Suprapubic skin (tissue), 4 donors: ENCODE results near the gene LORICRIN. TPM values are rescaled to one million over a fixed set of nuclear protein-coding genes. Genes with fewer than 3 reads are reported as not detected.

Experiments used
- DNase-seq, 2 donors: peaks; one replicate each; pipeline ENCODE4 v3.0.0-alpha.2; 2019; ENCODE audit warnings: low spot score in 2 of 2
- H3K27ac ChIP-seq: fragments of 200-600 bp; sonication (generic); one replicate; pipeline ENCODE4 v1.5.1; 2019
- H3K27me3 ChIP-seq: fragments of 200-600 bp; sonication (generic); one replicate; pipeline ENCODE4 v1.5.1; 2019
- H3K36me3 ChIP-seq: fragments of 200-600 bp; sonication (generic); one replicate; pipeline ENCODE4 v1.5.1; 2019
- H3K4me1 ChIP-seq: fragments of 200-600 bp; sonication (generic); one replicate; pipeline ENCODE4 v1.5.1; 2019
- H3K4me3 ChIP-seq: fragments of 200-600 bp; sonication (generic); one replicate; pipeline ENCODE4 v1.5.1; 2019; ENCODE audit warnings: mild to moderate bottlenecking
- H3K9me3 ChIP-seq: fragments of 200-600 bp; sonication (generic); one replicate; pipeline ENCODE4 v1.5.1; 2019
- CTCF ChIP-seq, 2 donors: fragments of 200-600 bp in 1 of 2; fragments of 450-650 bp in 1 of 2; sonication (generic) in 1 of 2; IDR thresholded peaks; one replicate each; pipeline ENCODE4 v1.5.1; 2016 to 2019; ENCODE audit warnings: antibody characterized with exemption in 2 of 2, mild to moderate bottlenecking in 1 of 2, moderate library complexity in 1 of 2
- EP300 ChIP-seq: sonication (generic); formaldehyde crosslinking; IDR thresholded peaks from one replicate; pipeline ENCODE4 v1.6.1; 2017; ENCODE audit warnings: antibody characterized with exemption
- POLR2A ChIP-seq, 2 donors: fragments of 450-650 bp; IDR thresholded peaks; one replicate each; pipeline ENCODE4 v1.6.1; 2017; ENCODE audit warnings: antibody characterized with exemption in 2 of 2, mild to moderate bottlenecking in 2 of 2, moderate library complexity in 2 of 2
- POLR2AphosphoS5 ChIP-seq, 3 donors: sonication (generic); formaldehyde crosslinking; IDR thresholded peaks; one replicate each; pipeline ENCODE4 v1.6.1; 2017; ENCODE audit warnings: antibody characterized with exemption in 3 of 3
- WGBS: methylation state at CpG from one replicate; pipeline ENCODE4 v1.1.5; 2018; 5-methylcytosine and 5-hydroxymethylcytosine counted together
- total RNA-seq, 4 donors: library from RNA; depleted of rRNA; stranded (reverse); fragments of >200 nt; gene quantifications; one replicate each; pipeline ENCODE4 v1.1.0, GENCODE V29; 2016

The LORICRIN gene
- 100 to 1,000 TPM in 3 of 4 donors, 10 to 100 TPM in 1; 14.9 to 257 (median 228) TPM for total RNA-seq

DNA sequence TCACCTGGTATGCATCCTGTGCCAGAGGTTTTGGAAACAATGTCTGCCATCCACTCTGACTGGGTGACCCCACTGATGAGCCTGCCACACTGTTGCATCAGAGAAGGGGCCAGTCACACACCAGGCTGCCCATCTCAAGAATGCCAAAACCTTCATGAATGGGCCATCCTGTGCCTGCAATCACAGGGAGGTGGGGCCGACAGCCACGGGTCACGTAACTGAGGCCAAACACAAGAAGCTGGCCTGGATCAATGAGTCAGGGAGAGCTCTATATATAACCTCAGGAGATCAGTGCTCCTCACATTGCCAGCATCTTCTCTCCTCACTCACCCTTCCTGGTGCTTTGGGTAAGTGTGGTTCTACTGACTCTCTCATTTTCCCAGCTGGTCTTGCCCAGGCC is at the start of gene LORICRIN:
TSS of gene LORICRIN (plus strand) at position 301 of the 400 bp plus-strand sequence. CDS start 1,263 bp downstream, outside the sequence.
- H3K4me1 ChIP-seq, result peaks cover 23% of the 10 kb centered on the region
- no peaks in the 10 kb centered on the region for H3K9me3 ChIP-seq
- 92% methylated on average over 3 of the region's 3 CpGs for WGBS
- peaks cover 32% of the 10 kb centered on the region for H3K27me3 ChIP-seq
- no peaks in the 10 kb centered on the region for H3K36me3 ChIP-seq
- DNase-seq, result no peak
- no peak within 1 kb of the TSS for H3K4me3 ChIP-seq
- TF ChIP-seq POLR2A (IDR thresholded peaks at IDR 0.05) (no peak), EP300 (no peak), CTCF (IDR thresholded peaks at IDR 0.05) (no peak), POLR2AphosphoS5 (IDR thresholded peaks at IDR 0.05) (no peak)
- H3K27ac ChIP-seq, result no peak within 1 kb of the TSS

DNA sequence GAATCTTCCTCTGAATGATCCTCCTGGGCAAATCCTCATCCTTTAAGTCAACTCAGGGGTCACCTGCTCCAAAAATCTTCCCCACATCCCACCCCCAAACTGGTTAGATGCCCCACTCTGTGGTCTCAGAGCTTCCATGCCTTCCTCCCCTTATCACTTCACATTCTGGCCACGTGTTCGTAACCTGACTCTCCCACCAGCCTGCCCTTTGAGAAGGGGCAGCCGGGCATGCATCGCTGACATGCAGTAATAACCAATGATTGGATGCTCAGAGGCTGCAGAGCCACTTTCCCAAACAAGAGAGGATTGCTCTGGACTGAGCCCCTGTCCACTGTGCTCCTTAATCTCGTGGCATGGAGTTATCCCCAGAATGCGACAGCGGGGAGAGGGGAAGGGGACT is 49.3 kb upstream of the LORICRIN start:
- TF ChIP-seq EP300, result no peak
- TF ChIP-seq POLR2A (IDR thresholded peaks at IDR 0.05), result no peak
- no peak for TF ChIP-seq CTCF (IDR thresholded peaks at IDR 0.05)
- no peak for TF ChIP-seq POLR2AphosphoS5 (IDR thresholded peaks at IDR 0.05)
- Histone ChIP-seq H3K27ac (no peak overlapping the region), H3K27me3 (peaks cover 10% of the 10 kb centered on the region), H3K9me3 (no peaks in the 10 kb centered on the region), H3K36me3 (no peaks in the 10 kb centered on the region), H3K4me3 (no peak overlapping the region), H3K4me1 (no peaks in the 10 kb centered on the region)
- no peak for DNase-seq
- 68% methylated on average over 7 of the region's 7 CpGs for WGBS

DNA sequence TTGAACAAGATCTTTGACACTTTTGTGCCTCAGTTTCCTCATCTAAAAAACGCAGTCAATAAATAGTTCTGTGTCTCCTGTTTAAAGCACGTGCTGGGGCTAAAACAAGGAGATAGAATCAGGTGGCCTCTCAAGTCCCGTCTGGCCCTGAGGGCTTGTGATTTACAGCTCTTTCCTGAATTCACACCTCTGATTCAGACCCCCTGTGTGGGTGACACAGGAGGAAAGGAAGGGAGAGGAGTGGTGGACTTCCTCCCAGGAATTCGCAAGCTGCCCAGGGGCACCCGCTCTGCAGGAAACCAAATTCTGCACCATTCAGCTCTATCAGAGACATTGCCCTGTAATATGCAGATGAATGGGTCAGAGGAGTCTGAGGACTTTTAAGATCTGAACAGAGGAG is 47.3 kb upstream of the LORICRIN start:
- 42% methylated on average over 5 of the region's 5 CpGs for WGBS
- no peaks in the 10 kb centered on the region for H3K9me3 ChIP-seq
- no peaks in the 10 kb centered on the region for H3K4me1 ChIP-seq
- H3K27me3 ChIP-seq, result peaks cover 10% of the 10 kb centered on the region
- DNase-seq, result no peak
- no peak overlapping the region for H3K27ac ChIP-seq
- no peak overlapping the region for H3K4me3 ChIP-seq
- no peaks in the 10 kb centered on the region for H3K36me3 ChIP-seq
- no peak for TF ChIP-seq POLR2A (IDR thresholded peaks at IDR 0.05)

GRCh38 chr1:153213519-153213918 is 46.0 kb upstream of the LORICRIN start:
- 99% methylated on average over 4 of the region's 4 CpGs for WGBS
- Histone ChIP-seq H3K9me3 (no peaks in the 10 kb centered on the region), H3K36me3 (no peaks in the 10 kb centered on the region), H3K4me1 (no peaks in the 10 kb centered on the region), H3K27ac (no peak overlapping the region), H3K4me3 (no peak overlapping the region), H3K27me3 (peaks cover 10% of the 10 kb centered on the region)
- DNase-seq, result no peak
- no peak for TF ChIP-seq EP300
- no peak for TF ChIP-seq POLR2A (IDR thresholded peaks at IDR 0.05)
- TF ChIP-seq CTCF (IDR thresholded peaks at IDR 0.05), result no peak
- no peak for TF ChIP-seq POLR2AphosphoS5 (IDR thresholded peaks at IDR 0.05)

- Histone ChIP-seq H3K36me3 (no peaks in the 10 kb centered on the region), H3K27ac (no peak within 1 kb of the TSS), H3K4me3 (no peak within 1 kb of the TSS), H3K4me1 (no peaks in the 10 kb centered on the region), H3K9me3 (no peaks in the 10 kb centered on the region), H3K27me3 (no peaks in the 10 kb centered on the region)
- no peak for DNase-seq
- TF ChIP-seq EP300 (no peak), POLR2A (IDR thresholded peaks at IDR 0.05) (no peak), CTCF (IDR thresholded peaks at IDR 0.05) (no peak), POLR2AphosphoS5 (IDR thresholded peaks at IDR 0.05) (no peak)
- 79% methylated on average over 2 of the region's 3 CpGs for WGBS
Observed at GRCh38 chr1:153217212-153217611, 42.3 kb upstream of the LORICRIN start, which contains the start of gene PRR9. PRR9 (plus strand) TSS chr1:153217584; CDS start chr1:153218145, 561 bp downstream.
